Kidney tubule cell (primary cell): ENCODE results near the gene COL25A1.
A peak's percentile ranks its signal among the peaks of the same experiment; 100 is the strongest.
"Not testable (repeated sequence)": the region's sequence is repeated elsewhere in the genome, so short reads cannot be mapped to it uniquely, and the experiment has no call there.

ENCODE experiments used
- DNase-seq: peaks from one replicate; pipeline ENCODE4 v3.0.0-alpha.2; 2018; ENCODE audit warnings: low spot score

Gene COL25A1

GRCh38 chr4:109009909-109010308 is 292.5 kb downstream of the COL25A1 start:
- no peak for DNase-seq

GRCh38 chr4:109007976-109008375 is 294.5 kb downstream of the COL25A1 start:
- no peak for DNase-seq

GRCh38 chr4:109005523-109005922 is 296.9 kb downstream of the COL25A1 start:
- peak; percentile 46 for DNase-seq

DNA sequence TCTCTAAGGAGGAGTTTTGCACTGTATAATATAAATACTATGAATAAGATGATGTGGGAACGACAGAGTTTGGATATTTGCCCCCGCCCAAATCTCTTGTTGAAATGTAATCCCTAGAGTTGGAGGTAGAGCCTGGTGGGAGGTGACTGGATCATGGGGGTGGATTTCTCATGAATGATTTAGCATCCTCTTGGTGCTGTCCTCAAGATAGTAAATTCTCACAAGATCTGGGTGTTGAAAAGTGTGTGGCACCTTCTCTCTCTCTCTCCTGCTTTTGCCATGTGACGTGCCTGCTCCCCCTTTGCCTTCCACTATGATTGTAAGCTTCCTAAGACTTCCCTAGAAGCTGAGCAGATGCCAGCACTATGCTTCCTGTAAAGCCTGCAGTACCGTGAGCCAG is 298.0 kb downstream of the COL25A1 start:
- DNase-seq, result no peak

DNA sequence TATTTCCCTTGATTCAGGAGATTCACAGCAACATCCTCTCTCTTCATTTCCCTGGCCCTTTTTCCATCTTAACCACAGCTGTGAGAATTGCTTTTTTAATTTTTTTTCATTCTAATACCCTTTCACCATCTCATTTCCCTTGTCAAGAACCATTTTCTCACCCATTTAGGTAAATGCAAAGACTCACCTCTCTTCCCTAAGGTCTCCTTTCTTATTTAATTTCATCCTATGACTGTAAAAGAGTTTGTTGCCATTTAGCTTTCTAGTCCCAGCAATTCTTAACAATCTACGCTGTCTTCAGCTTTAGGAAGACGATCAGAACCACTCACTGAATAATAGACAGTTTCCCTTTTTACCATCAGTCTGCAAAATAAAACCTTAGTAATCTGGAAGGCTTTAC is 298.5 kb downstream of the COL25A1 start:
- DNase-seq, result no peak

GRCh38 chr4:108991551-108992328 is 310.7 kb downstream of the COL25A1 start:
- peak; percentile 51 for DNase-seq

DNA sequence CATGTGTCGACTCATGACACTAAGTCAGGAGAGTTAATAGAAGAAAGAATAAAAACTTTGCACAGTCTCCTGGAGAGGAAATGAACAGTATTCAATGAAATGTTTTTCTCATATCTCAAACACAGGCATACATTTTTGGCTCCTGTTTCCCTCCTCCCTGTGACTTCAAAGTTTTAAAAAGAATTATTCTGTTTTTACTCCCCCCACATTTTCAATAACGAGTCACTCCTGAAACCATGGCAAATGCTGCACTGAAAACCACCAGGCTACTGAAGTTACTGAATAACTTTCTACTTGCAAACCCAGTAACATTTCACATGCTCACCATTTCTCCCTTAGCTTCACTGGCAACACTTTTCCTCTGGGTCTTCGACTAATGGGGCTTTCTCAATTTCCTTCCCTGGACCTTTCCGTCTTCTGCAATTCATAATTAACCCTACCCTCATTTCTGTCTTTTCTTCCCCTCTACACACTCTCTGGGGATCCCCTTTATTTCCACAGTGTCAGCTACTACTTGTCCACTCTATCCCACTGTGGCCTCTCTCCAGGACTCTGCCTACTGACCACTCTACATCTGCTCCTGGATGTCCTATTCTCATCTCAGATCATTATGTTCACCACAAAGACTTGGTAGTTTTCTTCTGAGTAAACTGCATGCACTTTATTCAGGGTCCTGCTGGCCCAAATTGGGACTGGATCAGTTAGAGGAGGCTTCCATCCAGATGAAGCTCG is 313.8 kb downstream of the COL25A1 start:
- peak; percentile 52 for DNase-seq

DNA sequence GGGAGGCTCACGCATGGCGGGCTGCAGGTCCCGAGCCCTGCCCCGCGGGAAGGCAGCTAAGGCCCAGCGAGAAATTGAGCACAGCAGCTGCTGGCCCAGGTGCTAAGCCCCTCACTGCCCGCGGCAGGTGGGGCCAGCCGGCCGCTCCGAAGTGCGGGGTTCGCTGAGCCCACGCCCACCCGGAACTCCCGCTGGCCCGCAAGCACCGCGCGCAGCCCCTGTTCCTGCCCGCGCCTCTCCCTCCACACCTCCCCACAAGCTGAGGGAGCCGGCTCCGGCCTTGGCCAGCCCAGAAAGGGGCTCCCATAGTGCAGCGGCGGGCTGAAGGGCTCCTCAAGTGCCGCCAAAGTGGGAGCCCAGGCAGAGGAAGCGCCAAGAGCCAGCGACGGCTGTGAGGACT is 318.0 kb downstream of the COL25A1 start:
- not testable (repeated sequence) for DNase-seq

- DNase-seq, result no peak
Measured at GRCh38 chr4:108982402-108983185, 319.9 kb downstream of the COL25A1 start.

GRCh38 chr4:108980455-108981239 is 321.8 kb downstream of the COL25A1 start:
- no peak for DNase-seq

DNA sequence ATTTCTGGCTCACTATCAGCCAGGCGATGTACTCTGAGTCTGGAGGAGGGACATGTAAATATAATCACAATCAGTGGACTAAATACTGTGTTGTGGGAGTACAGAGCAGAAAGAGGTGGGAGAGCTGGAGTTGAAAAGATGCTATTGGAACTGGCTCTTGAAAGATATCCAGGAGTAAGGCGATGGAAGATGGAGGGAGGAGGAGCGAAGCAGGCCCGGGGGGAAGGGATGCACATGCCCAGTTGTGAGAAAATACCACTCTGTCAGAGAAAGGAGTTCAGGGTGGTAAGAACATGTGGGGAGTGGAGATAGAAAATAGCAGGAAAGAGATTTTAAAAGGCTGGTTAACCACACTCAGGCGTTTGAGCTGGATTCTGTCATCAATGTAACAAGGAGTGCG is 322.7 kb downstream of the COL25A1 start:
- no peak for DNase-seq

- no peak for DNase-seq
Measured at GRCh38 chr4:108978066-108978465, 324.4 kb downstream of the COL25A1 start.

DNA sequence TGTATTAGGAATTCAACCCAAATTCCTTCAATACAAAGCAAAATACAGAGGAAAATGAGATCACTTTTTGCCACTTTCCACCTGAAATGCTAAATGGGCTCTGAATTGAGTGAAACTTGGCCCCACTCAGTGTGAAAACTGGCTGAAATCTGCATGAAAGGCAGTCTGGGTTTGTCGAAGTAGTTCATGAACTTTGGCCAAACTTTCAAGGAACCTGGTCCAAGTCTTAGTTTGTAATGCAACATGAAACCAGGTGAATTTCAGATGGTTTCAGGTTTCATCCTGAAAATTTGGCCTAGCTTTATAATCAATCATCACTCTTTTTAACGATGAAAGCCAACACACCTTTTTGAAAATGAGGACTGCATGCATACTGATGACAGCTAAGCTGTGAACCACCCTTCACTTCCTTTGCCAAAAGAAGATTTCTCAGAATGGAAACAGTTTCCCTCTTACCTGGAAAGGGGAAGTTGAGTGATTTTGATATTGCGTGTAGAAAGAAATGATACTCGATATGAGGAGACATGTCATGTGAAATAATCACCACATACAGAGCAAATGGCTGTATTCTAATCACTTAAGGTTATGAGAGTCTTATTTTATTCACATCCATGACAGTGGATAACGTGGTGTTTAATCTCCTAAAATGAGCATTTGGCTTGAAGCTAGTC is 329.7 kb downstream of the COL25A1 start:
- DNase-seq, result no peak

GRCh38 chr4:108971473-108971872 is 331.0 kb downstream of the COL25A1 start:
- no peak for DNase-seq

DNA sequence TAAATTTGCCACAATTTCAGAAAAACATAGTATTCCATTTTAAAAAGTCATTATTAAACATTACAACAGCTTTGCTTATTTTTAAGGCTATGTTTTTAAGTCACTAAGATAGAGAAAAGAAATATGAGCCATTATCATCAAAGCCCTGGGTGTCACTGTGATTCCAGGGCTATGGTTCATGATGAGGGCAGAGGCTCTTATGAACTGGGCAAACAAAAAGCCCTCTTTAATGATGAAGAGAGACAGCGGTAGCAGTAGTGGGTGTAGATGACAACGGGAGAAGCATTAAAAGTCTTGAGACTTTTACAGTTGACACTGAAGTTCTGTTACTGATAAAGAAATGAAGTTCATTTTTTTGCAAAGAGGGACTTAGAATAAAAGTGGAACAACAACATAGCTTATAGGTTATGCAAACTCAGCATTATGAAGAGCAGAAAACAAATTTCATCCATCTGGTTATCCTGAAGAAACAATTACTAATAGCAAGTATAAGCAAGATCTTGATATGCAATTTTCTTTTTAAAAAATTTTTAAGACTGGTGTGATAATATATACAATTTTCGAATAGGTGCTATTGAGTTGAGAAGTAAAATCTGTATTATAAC is 336.9 kb downstream of the COL25A1 start:
- DNase-seq, result no peak

GRCh38 chr4:108965016-108965415 is 337.4 kb downstream of the COL25A1 start:
- no peak for DNase-seq

DNA sequence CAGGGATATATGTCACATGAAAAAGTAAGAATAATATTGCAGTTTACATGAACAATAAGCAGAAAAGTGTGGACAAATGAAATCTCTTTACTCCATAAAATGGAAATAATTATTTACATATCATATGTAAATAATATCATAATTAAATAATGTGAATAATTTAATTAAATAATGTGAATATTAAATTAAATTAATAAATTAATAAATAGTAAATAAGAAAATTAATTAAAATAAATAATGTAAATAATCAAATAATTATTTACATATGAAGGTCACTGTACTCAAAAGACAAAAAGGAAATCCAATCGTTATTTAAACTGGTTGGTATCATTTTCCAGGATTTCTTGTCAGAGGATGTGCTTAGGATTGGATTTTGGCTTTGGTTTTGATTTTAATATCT is 338.5 kb downstream of the COL25A1 start:
- no peak for DNase-seq

GRCh38 chr4:108959491-108959890 is 343.0 kb downstream of the COL25A1 start:
- DNase-seq, result no peak

- DNase-seq, result peak; percentile 62
Measured at GRCh38 chr4:108954880-108955279, 347.6 kb downstream of the COL25A1 start.

DNA sequence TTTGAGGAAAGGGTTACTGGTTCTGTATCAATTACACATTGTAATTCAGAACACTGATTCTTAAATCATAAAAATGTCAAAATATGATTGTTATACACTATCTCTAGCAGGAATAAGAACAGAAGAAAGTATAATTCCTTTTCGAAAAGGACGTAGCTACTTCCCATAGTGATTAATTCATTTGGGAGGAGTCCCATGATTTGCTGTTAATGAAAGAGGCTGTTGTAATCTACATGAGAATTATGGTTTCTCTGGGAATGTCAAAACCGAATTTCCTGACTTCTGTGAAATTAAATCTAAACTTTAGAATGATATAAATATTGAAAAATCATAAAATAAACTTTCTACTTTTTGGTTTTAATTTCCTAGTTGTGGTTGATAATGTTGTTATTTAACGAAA is 348.5 kb downstream of the COL25A1 start:
- no peak for DNase-seq
